Keratinocyte (primary cell): ENCODE measurements around the gene UGT2A2. TPM values are rescaled to one million over a fixed set of nuclear protein-coding genes. Genes with fewer than 3 reads are reported as not detected.

ENCODE experiments used
- DNase-seq: peaks from one replicate; pipeline ENCODE4 v3.0.0-alpha.2; 2011; ENCODE audit warnings: low read depth, missing footprints, low spot score
- FAIRE-seq: peaks from 2 replicates; lab custom pipeline; 2011; peaks lifted over from hg19 to GRCh38; lab: Jason Lieb, UNC
- H2AFZ ChIP-seq: 2 replicates; pipeline ENCODE4 v1.6.0; 2012; ENCODE audit warnings: low read length, control low read depth, inconsistent platforms; ENCODE audit not compliant: control insufficient read depth
- H3K27ac ChIP-seq: 2 replicates; pipeline ENCODE4 v1.5.1; 2011; ENCODE audit warnings: low read length; ENCODE audit not compliant: control insufficient read depth, insufficient read depth
- H3K27me3 ChIP-seq: 3 replicates; pipeline ENCODE4 v1.6.0; 2011; ENCODE audit warnings: low read length; ENCODE audit not compliant: control insufficient read depth, insufficient read depth; ENCODE audit errors: extremely low read depth
- H3K36me3 ChIP-seq, 2 experiments: 2 replicates in 1 of 2; 3 replicates in 1 of 2; pipeline ENCODE4 v1.5.1; 2011; ENCODE audit warnings: low read length in 2 of 2, mild to moderate bottlenecking in 1 of 2; ENCODE audit not compliant: control insufficient read depth in 2 of 2, insufficient read depth in 2 of 2; ENCODE audit errors: extremely low read depth in 1 of 2
- H3K4me1 ChIP-seq: 3 replicates; pipeline ENCODE4 v1.5.1; 2011; ENCODE audit warnings: low read length; ENCODE audit not compliant: control insufficient read depth, insufficient read depth; ENCODE audit errors: extremely low read depth
- H3K4me2 ChIP-seq: 3 replicates; pipeline ENCODE4 v1.6.0; 2011; ENCODE audit warnings: low read depth, low read length; ENCODE audit not compliant: control insufficient read depth, insufficient read depth; ENCODE audit errors: extremely low read depth
- H3K4me3 ChIP-seq, 3 experiments: fragments of 200-600 bp in 1 of 3; sonication (generic) in 1 of 3; 2 replicates in 2 of 3; 3 replicates in 1 of 3; pipeline ENCODE4 v1.5.1; 2011 to 2016; ENCODE audit warnings: low read length in 3 of 3, mild to moderate bottlenecking in 3 of 3, control low read depth in 2 of 3, inconsistent platforms in 1 of 3, low read depth in 1 of 3, mixed read lengths in 1 of 3, mixed run types in 1 of 3, moderate library complexity in 1 of 3; ENCODE audit not compliant: control insufficient read depth in 2 of 3, insufficient read depth in 2 of 3; ENCODE audit errors: extremely low read depth in 1 of 3
- H3K79me2 ChIP-seq: 2 replicates; pipeline ENCODE4 v1.6.0; 2012; ENCODE audit warnings: low read length; ENCODE audit not compliant: control insufficient read depth, insufficient read depth
- H3K9ac ChIP-seq: 3 replicates; pipeline ENCODE4 v1.6.0; 2011; ENCODE audit warnings: low read length; ENCODE audit not compliant: control insufficient read depth, insufficient read depth; ENCODE audit errors: extremely low read depth
- H3K9me1 ChIP-seq: 3 replicates; pipeline ENCODE4 v1.6.0; 2011; ENCODE audit warnings: low read length; ENCODE audit not compliant: control insufficient read depth, insufficient read depth; ENCODE audit errors: extremely low read depth
- H3K9me3 ChIP-seq: 2 replicates; pipeline ENCODE4 v1.5.1; 2012; ENCODE audit warnings: low read depth, low read length; ENCODE audit not compliant: control insufficient read depth
- H4K20me1 ChIP-seq: 3 replicates; pipeline ENCODE4 v1.6.0; 2011; ENCODE audit warnings: low read length; ENCODE audit not compliant: control insufficient read depth, insufficient read depth; ENCODE audit errors: extremely low read depth
- CTCF ChIP-seq, 3 experiments: IDR thresholded peaks in 1 of 3; conservative IDR thresholded peaks in 1 of 3; optimal IDR thresholded peaks in 1 of 3; 2 replicates in 2 of 3; 3 replicates in 1 of 3; pipeline versions ENCODE3 to v1.5.1; 2011; ENCODE audit warnings: low read length in 3 of 3, mild to moderate bottlenecking in 3 of 3, moderate library complexity in 2 of 3, control low read depth in 1 of 3, inconsistent platforms in 1 of 3; ENCODE audit not compliant: insufficient read depth in 2 of 3; ENCODE audit errors: extremely low read depth in 1 of 3
- EZH2 ChIP-seq: IDR thresholded peaks from one replicate; pipeline ENCODE4 v1.6.1; 2012; ENCODE audit warnings: inconsistent platforms, mild to moderate bottlenecking, low read length, moderate library complexity
- dilution Hi-C: fragments of 300-500 bp; cut with MboI; formaldehyde crosslinking; loops from one replicate; pipeline ENCODE4 v1.7.0; 2020; ENCODE audit warnings: low sequenced_read_pairs; ENCODE audit not compliant: extremely low pct_ligation_motif_present
- polyA plus RNA-seq, 5 experiments: library from polyadenylated mRNA; depleted of rRNA in 3 of 5; stranded (reverse) in 3 of 5; stranded (forward) in 1 of 5; unstranded in 1 of 5; fragments of >200 nt; gene quantifications; 1 replicate in 1 of 5; 2 replicates in 3 of 5; 3 replicates in 1 of 5; pipeline versions ENCODE4 v1.2.1 to v1.2.3, GENCODE V29; 2011 to 2012; ENCODE audit warnings: missing spikeins in 2 of 5, low read depth in 1 of 5, low replicate concordance in 1 of 5

The UGT2A2 gene
- polyA plus RNA-seq, 1 donor (not counting 4 experiments of a cell fraction or from before 2014, with no cell fraction given) = not detected

GRCh38 chr4:69568787-69569186 lies 70.7 kb downstream of the UGT2A2 start:
- FAIRE-seq = no peak
- no peak overlapping the region for H2AFZ ChIP-seq
- no peak overlapping the region for H3K27ac ChIP-seq
- no peaks in the 10 kb centered on the region for H3K9me1 ChIP-seq
- no peak for DNase-seq
- H3K4me3 ChIP-seq = no peak overlapping the region
- H3K9me3 ChIP-seq = no peaks in the 10 kb centered on the region
- H3K9ac ChIP-seq = no peak overlapping the region
- no peak overlapping the region for H3K4me2 ChIP-seq
- no peaks in the 10 kb centered on the region for H3K79me2 ChIP-seq
- H3K27me3 ChIP-seq = no peaks in the 10 kb centered on the region
- H3K36me3 ChIP-seq = no peaks in the 10 kb centered on the region
- no peak for TF ChIP-seq CTCF (optimal IDR thresholded peaks at IDR 0.05 in 1 of 3, IDR thresholded peaks at IDR 0.05 in 1 of 3, conservative IDR thresholded peaks at IDR 0.05 in 1 of 3; ENCODE audit: extremely low read depth in 1 of 3, insufficient read depth in 2 of 3, low read length in 3 of 3)
- no peak for TF ChIP-seq EZH2
- no peaks in the 10 kb centered on the region for H3K4me1 ChIP-seq
- no peaks in the 10 kb centered on the region for H4K20me1 ChIP-seq
- dilution Hi-C loops = no loop called here

GRCh38 chr4:69563424-69563823 lies 76.0 kb downstream of the UGT2A2 start:
- DNase-seq (no peak), FAIRE-seq (no peak)
- H3K4me2 ChIP-seq = no peak overlapping the region
- no peaks in the 10 kb centered on the region for H3K4me1 ChIP-seq
- H3K9me3 ChIP-seq = no peaks in the 10 kb centered on the region
- no peaks in the 10 kb centered on the region for H3K9me1 ChIP-seq
- H3K27me3 ChIP-seq = no peaks in the 10 kb centered on the region
- no peak overlapping the region for H3K27ac ChIP-seq
- no peak overlapping the region for H3K9ac ChIP-seq
- no peak overlapping the region for H2AFZ ChIP-seq
- no peaks in the 10 kb centered on the region for H3K79me2 ChIP-seq
- H4K20me1 ChIP-seq = no peaks in the 10 kb centered on the region
- dilution Hi-C loops = no loop called here
- H3K36me3 ChIP-seq = no peaks in the 10 kb centered on the region
- no peak overlapping the region for H3K4me3 ChIP-seq
- TF ChIP-seq CTCF (optimal IDR thresholded peaks at IDR 0.05 in 1 of 3, IDR thresholded peaks at IDR 0.05 in 1 of 3, conservative IDR thresholded peaks at IDR 0.05 in 1 of 3; ENCODE audit: extremely low read depth in 1 of 3, insufficient read depth in 2 of 3, low read length in 3 of 3) (no peak), EZH2 (no peak)
